Glutamatergic neuron (in vitro differentiated cells): ENCODE data around the gene TOM1L2. TPM values are rescaled to one million over a fixed set of nuclear protein-coding genes. Genes with fewer than 3 reads are reported as not detected.

ENCODE experiments used
- DNase-seq: peaks from one replicate; pipeline ENCODE4 v3.0.0; 2022
- H3K27ac Mint-ChIP-seq: one replicate; pipeline ENCODE4 v1.8.0; 2020; ENCODE audit warnings: mild to moderate bottlenecking, mixed read lengths, inconsistent platforms; ENCODE audit not compliant: unreplicated experiment
- H3K27me3 Mint-ChIP-seq: one replicate; pipeline ENCODE4 v1.8.0; 2020; ENCODE audit warnings: mild to moderate bottlenecking, moderate library complexity, mixed read lengths, inconsistent platforms; ENCODE audit not compliant: unreplicated experiment
- H3K36me3 Mint-ChIP-seq: one replicate; pipeline ENCODE4 v1.8.0; 2020; ENCODE audit warnings: mild to moderate bottlenecking, mixed read lengths, inconsistent platforms; ENCODE audit not compliant: unreplicated experiment
- H3K4me1 Mint-ChIP-seq: one replicate; pipeline ENCODE4 v1.8.0; 2020; ENCODE audit warnings: mild to moderate bottlenecking, low read depth, mixed read lengths, inconsistent platforms; ENCODE audit not compliant: unreplicated experiment
- H3K4me3 Mint-ChIP-seq: one replicate; pipeline ENCODE4 v1.8.0; 2020; ENCODE audit warnings: mild to moderate bottlenecking, mixed read lengths, inconsistent platforms; ENCODE audit not compliant: unreplicated experiment
- H3K9me3 Mint-ChIP-seq: one replicate; pipeline ENCODE4 v1.8.0; 2020; ENCODE audit warnings: mild to moderate bottlenecking, moderate library complexity, mixed read lengths, inconsistent platforms; ENCODE audit not compliant: unreplicated experiment
- CTCF ChIP-seq: fragments of 200-600 bp; sonication (generic); IDR thresholded peaks from one replicate; pipeline ENCODE4 v1.5.0; 2021; ENCODE audit not compliant: partially characterized antibody, unreplicated experiment
- total RNA-seq: library from RNA; stranded (reverse); fragmentation: NEBNext Ultra II Directional; extraction: Animal tissue kit (Norgen Biotek cat#: 25700); gene quantifications from one replicate; pipeline ENCODE4 v1.2.1, GENCODE V29; 2021; ENCODE audit not compliant: unreplicated experiment

TOM1L2 gene
- total RNA-seq, 1 donor from 2014 or later, result 62.8 TPM

- Mint-ChIP-seq H3K27me3 (peaks cover 18% of the 10 kb centered on the region), H3K27ac (no peak overlapping the region), H3K36me3 (no peaks in the 10 kb centered on the region), H3K4me3 (peak overlapping the region; percentile 95), H3K9me3 (peaks cover 17% of the 10 kb centered on the region), H3K4me1 (peaks cover 42% of the 10 kb centered on the region)
- no peak for DNase-seq
- TF ChIP-seq CTCF, result no peak
Observed at GRCh38 chr17:17833658-17834357, 138.4 kb downstream of the TOM1L2 start.

GRCh38 chr17:17832032-17832363, 140.2 kb downstream of the TOM1L2 start:
- Mint-ChIP-seq H3K4me1 (peaks cover 34% of the 10 kb centered on the region), H3K27me3 (peaks cover 12% of the 10 kb centered on the region), H3K4me3 (peak overlapping the region; percentile 65), H3K9me3 (peaks cover 12% of the 10 kb centered on the region), H3K27ac (peak overlapping the region; percentile 48), H3K36me3 (no peaks in the 10 kb centered on the region)
- TF ChIP-seq CTCF, result no peak
- no peak for DNase-seq

GRCh38 chr17:17831208-17832031, 140.8 kb downstream of the TOM1L2 start:
- no peaks in the 10 kb centered on the region for H3K36me3 Mint-ChIP-seq
- no peak for TF ChIP-seq CTCF
- peak overlapping the region; percentile 75 for H3K27ac Mint-ChIP-seq
- no peak for DNase-seq
- H3K4me1 Mint-ChIP-seq, result peaks cover 36% of the 10 kb centered on the region
- H3K9me3 Mint-ChIP-seq, result peaks cover 13% of the 10 kb centered on the region
- H3K27me3 Mint-ChIP-seq, result peaks cover 11% of the 10 kb centered on the region
- peak overlapping the region; percentile 52 for H3K4me3 Mint-ChIP-seq

GRCh38 chr17:17830740-17831207, 141.4 kb downstream of the TOM1L2 start:
- H3K4me3 Mint-ChIP-seq, result no peak overlapping the region

More at GRCh38 chr17:17830740-17831207, 141.4 kb downstream of the TOM1L2 start:
- Mint-ChIP-seq H3K4me1 (peaks cover 38% of the 10 kb centered on the region), H3K27ac (peak overlapping the region; percentile 75), H3K27me3 (peaks cover 11% of the 10 kb centered on the region), H3K9me3 (peaks cover 9% of the 10 kb centered on the region), H3K36me3 (no peaks in the 10 kb centered on the region)
- TF ChIP-seq CTCF, result no peak
- peak; percentile 51 for DNase-seq
